Measurements from ENCODE around the gene HTR6. TPM values are rescaled to one million over a fixed set of nuclear protein-coding genes. Genes with fewer than 3 reads are reported as not detected.

The HTR6 gene
- polyA plus RNA-seq, 3 donors, result 1.3 to 2.4 (median 2.0) TPM

- DNase-seq (ENCODE audit: extremely low read depth in 1 of 11, low read depth in 9 of 11, low spot score in 4 of 11), result no peak
Measured at GRCh38 chr1:19678931-19679453, 14.3 kb downstream of the HTR6 start.

GRCh38 chr1:19679691-19680090, 15.0 kb downstream of the HTR6 start:
- no peak for DNase-seq (ENCODE audit: extremely low read depth in 1 of 11, low read depth in 9 of 11, low spot score in 4 of 11)

GRCh38 chr1:19680644-19681043, 16.0 kb downstream of the HTR6 start:
- no peak for DNase-seq (ENCODE audit: extremely low read depth in 1 of 11, low read depth in 9 of 11, low spot score in 4 of 11)

- DNase-seq (ENCODE audit: extremely low read depth in 1 of 11, low read depth in 9 of 11, low spot score in 4 of 11), result no peak
Measured at GRCh38 chr1:19682257-19682656, 17.6 kb downstream of the HTR6 start.

GRCh38 chr1:19682901-19683300, 18.2 kb downstream of the HTR6 start:
- no peak for DNase-seq (ENCODE audit: extremely low read depth in 1 of 11, low read depth in 9 of 11, low spot score in 4 of 11)

GRCh38 chr1:19683351-19683750, 18.7 kb downstream of the HTR6 start:
- DNase-seq (ENCODE audit: extremely low read depth in 1 of 11, low read depth in 9 of 11, low spot score in 4 of 11), result no peak

GRCh38 chr1:19684677-19685076, 20.0 kb downstream of the HTR6 start:
- no peak for DNase-seq (ENCODE audit: extremely low read depth in 1 of 11, low read depth in 9 of 11, low spot score in 4 of 11)

- DNase-seq (ENCODE audit: extremely low read depth in 1 of 11, low read depth in 9 of 11, low spot score in 4 of 11), result no peak
Measured at GRCh38 chr1:19685994-19686393, 21.3 kb downstream of the HTR6 start.

- DNase-seq (ENCODE audit: extremely low read depth in 1 of 11, low read depth in 9 of 11, low spot score in 4 of 11), result no peak
Measured at GRCh38 chr1:19687414-19687813, 22.7 kb downstream of the HTR6 start.

GRCh38 chr1:19688041-19688842, 23.6 kb downstream of the HTR6 start:
- no peak for DNase-seq (ENCODE audit: extremely low read depth in 1 of 11, low read depth in 9 of 11, low spot score in 4 of 11)

GRCh38 chr1:19689085-19689757, 24.5 kb downstream of the HTR6 start:
- DNase-seq (ENCODE audit: extremely low read depth in 1 of 11, low read depth in 9 of 11, low spot score in 4 of 11), result no peak

- no peak for DNase-seq (ENCODE audit: extremely low read depth in 1 of 11, low read depth in 9 of 11, low spot score in 4 of 11)
Measured at GRCh38 chr1:19689856-19690255, 25.2 kb downstream of the HTR6 start.

GRCh38 chr1:19690342-19690741, 25.7 kb downstream of the HTR6 start:
- no peak for DNase-seq (ENCODE audit: extremely low read depth in 1 of 11, low read depth in 9 of 11, low spot score in 4 of 11)

GRCh38 chr1:19694298-19694697, 29.6 kb downstream of the HTR6 start:
- DNase-seq (ENCODE audit: extremely low read depth in 1 of 11, low read depth in 9 of 11, low spot score in 4 of 11), result no peak

- no peak for DNase-seq (ENCODE audit: extremely low read depth in 1 of 11, low read depth in 9 of 11, low spot score in 4 of 11)
Measured at GRCh38 chr1:19695772-19696171, 31.1 kb downstream of the HTR6 start.

- no peak for DNase-seq (ENCODE audit: extremely low read depth in 1 of 11, low read depth in 9 of 11, low spot score in 4 of 11)
Measured at GRCh38 chr1:19696820-19697219, 32.1 kb downstream of the HTR6 start.

- DNase-seq (ENCODE audit: extremely low read depth in 1 of 11, low read depth in 9 of 11, low spot score in 4 of 11), result no peak
Measured at GRCh38 chr1:19698181-19698580, 33.5 kb downstream of the HTR6 start.

GRCh38 chr1:19700079-19700777, 35.6 kb downstream of the HTR6 start:
- DNase-seq (ENCODE audit: extremely low read depth in 1 of 11, low read depth in 9 of 11, low spot score in 4 of 11), result no peak

GRCh38 chr1:19703280-19703679, 38.6 kb downstream of the HTR6 start:
- no peak for DNase-seq (ENCODE audit: extremely low read depth in 1 of 11, low read depth in 9 of 11, low spot score in 4 of 11)

Data from renal cortex interstitium (tissue), 11 donors.